ENCODE data around the gene ZNF469.

The ZNF469 gene

GRCh38 chr16:88349903-88350900 is 32.6 kb upstream of the ZNF469 start:
- Histone ChIP-seq H3K4me3 (ENCODE audit: low read depth in 1 of 2, low read length in 2 of 2) (no peak overlapping the region), H3K4me1 (ENCODE audit: insufficient read depth, low read length) (no peaks in the 10 kb centered on the region), H3K36me3 (ENCODE audit: insufficient read depth, low read length) (no peaks in the 10 kb centered on the region), H3K27me3 (ENCODE audit: control insufficient read depth in 1 of 2, insufficient read depth in 2 of 2, low read length in 2 of 2) (no peaks in the 10 kb centered on the region), H3K9me3 (ENCODE audit: low read length) (no peaks in the 10 kb centered on the region), H3K27ac (ENCODE audit: low read depth, low read length) (no peak overlapping the region), H3K9ac (ENCODE audit: low read length) (no peak overlapping the region)

- no peak overlapping the region for H3K4me3 ChIP-seq (ENCODE audit: low read depth in 1 of 2, low read length in 2 of 2)
- no peaks in the 10 kb centered on the region for H3K9me3 ChIP-seq (ENCODE audit: low read length)
- H3K27me3 ChIP-seq (ENCODE audit: control insufficient read depth in 1 of 2, insufficient read depth in 2 of 2, low read length in 2 of 2) = no peaks in the 10 kb centered on the region
- no peak overlapping the region for H3K9ac ChIP-seq (ENCODE audit: low read length)
- H3K36me3 ChIP-seq (ENCODE audit: insufficient read depth, low read length) = no peaks in the 10 kb centered on the region
- no peaks in the 10 kb centered on the region for H3K4me1 ChIP-seq (ENCODE audit: insufficient read depth, low read length)
- no peak overlapping the region for H3K27ac ChIP-seq (ENCODE audit: low read depth, low read length)
Measured at GRCh38 chr16:88350922-88351321, 31.8 kb upstream of the ZNF469 start.

GRCh38 chr16:88351491-88352101 is 31.2 kb upstream of the ZNF469 start:
- Histone ChIP-seq H3K4me3 (ENCODE audit: low read depth in 1 of 2, low read length in 2 of 2) (no peak overlapping the region), H3K27ac (ENCODE audit: low read depth, low read length) (no peak overlapping the region), H3K36me3 (ENCODE audit: insufficient read depth, low read length) (no peaks in the 10 kb centered on the region), H3K9ac (ENCODE audit: low read length) (no peak overlapping the region), H3K9me3 (ENCODE audit: low read length) (no peaks in the 10 kb centered on the region), H3K4me1 (ENCODE audit: insufficient read depth, low read length) (no peaks in the 10 kb centered on the region), H3K27me3 (ENCODE audit: control insufficient read depth in 1 of 2, insufficient read depth in 2 of 2, low read length in 2 of 2) (no peaks in the 10 kb centered on the region)

- Histone ChIP-seq H3K9ac (ENCODE audit: low read length) (no peak overlapping the region), H3K4me3 (ENCODE audit: low read depth in 1 of 2, low read length in 2 of 2) (no peak overlapping the region), H3K9me3 (ENCODE audit: low read length) (no peaks in the 10 kb centered on the region), H3K27ac (ENCODE audit: low read depth, low read length) (no peak overlapping the region), H3K27me3 (ENCODE audit: control insufficient read depth in 1 of 2, insufficient read depth in 2 of 2, low read length in 2 of 2) (no peaks in the 10 kb centered on the region), H3K4me1 (ENCODE audit: insufficient read depth, low read length) (no peaks in the 10 kb centered on the region), H3K36me3 (ENCODE audit: insufficient read depth, low read length) (no peaks in the 10 kb centered on the region)
Measured at GRCh38 chr16:88352261-88353200, 30.2 kb upstream of the ZNF469 start.

GRCh38 chr16:88353232-88353631 is 29.5 kb upstream of the ZNF469 start:
- H3K27me3 ChIP-seq (ENCODE audit: control insufficient read depth in 1 of 2, insufficient read depth in 2 of 2, low read length in 2 of 2) = no peaks in the 10 kb centered on the region
- no peaks in the 10 kb centered on the region for H3K36me3 ChIP-seq (ENCODE audit: insufficient read depth, low read length)
- H3K9me3 ChIP-seq (ENCODE audit: low read length) = no peaks in the 10 kb centered on the region
- no peak overlapping the region for H3K9ac ChIP-seq (ENCODE audit: low read length)
- H3K4me1 ChIP-seq (ENCODE audit: insufficient read depth, low read length) = no peaks in the 10 kb centered on the region
- H3K27ac ChIP-seq (ENCODE audit: low read depth, low read length) = no peak overlapping the region
- no peak overlapping the region for H3K4me3 ChIP-seq (ENCODE audit: low read depth in 1 of 2, low read length in 2 of 2)

- Histone ChIP-seq H3K27ac (ENCODE audit: low read depth, low read length) (no peak overlapping the region), H3K27me3 (ENCODE audit: control insufficient read depth in 1 of 2, insufficient read depth in 2 of 2, low read length in 2 of 2) (no peaks in the 10 kb centered on the region), H3K4me1 (ENCODE audit: insufficient read depth, low read length) (no peaks in the 10 kb centered on the region), H3K9ac (ENCODE audit: low read length) (no peak overlapping the region), H3K4me3 (ENCODE audit: low read depth in 1 of 2, low read length in 2 of 2) (no peak overlapping the region), H3K36me3 (ENCODE audit: insufficient read depth, low read length) (no peaks in the 10 kb centered on the region), H3K9me3 (ENCODE audit: low read length) (no peaks in the 10 kb centered on the region)
Measured at GRCh38 chr16:88353691-88354090, 29.1 kb upstream of the ZNF469 start.

- no peak overlapping the region for H3K9ac ChIP-seq (ENCODE audit: low read length)
- no peak overlapping the region for H3K4me3 ChIP-seq (ENCODE audit: low read depth in 1 of 2, low read length in 2 of 2)
- no peaks in the 10 kb centered on the region for H3K36me3 ChIP-seq (ENCODE audit: insufficient read depth, low read length)
- no peak overlapping the region for H3K27ac ChIP-seq (ENCODE audit: low read depth, low read length)
- no peaks in the 10 kb centered on the region for H3K27me3 ChIP-seq (ENCODE audit: control insufficient read depth in 1 of 2, insufficient read depth in 2 of 2, low read length in 2 of 2)
- no peaks in the 10 kb centered on the region for H3K9me3 ChIP-seq (ENCODE audit: low read length)
- no peaks in the 10 kb centered on the region for H3K4me1 ChIP-seq (ENCODE audit: insufficient read depth, low read length)
Measured at GRCh38 chr16:88354229-88355092, 28.3 kb upstream of the ZNF469 start.

GRCh38 chr16:88355093-88355388 is 27.7 kb upstream of the ZNF469 start:
- H3K9ac ChIP-seq (ENCODE audit: low read length) = no peak overlapping the region
- H3K4me3 ChIP-seq (ENCODE audit: low read depth in 1 of 2, low read length in 2 of 2) = no peak overlapping the region
- H3K27ac ChIP-seq (ENCODE audit: low read depth, low read length) = no peak overlapping the region
- no peaks in the 10 kb centered on the region for H3K27me3 ChIP-seq (ENCODE audit: control insufficient read depth in 1 of 2, insufficient read depth in 2 of 2, low read length in 2 of 2)
- H3K9me3 ChIP-seq (ENCODE audit: low read length) = no peaks in the 10 kb centered on the region
- H3K36me3 ChIP-seq (ENCODE audit: insufficient read depth, low read length) = no peaks in the 10 kb centered on the region
- no peaks in the 10 kb centered on the region for H3K4me1 ChIP-seq (ENCODE audit: insufficient read depth, low read length)

- no peaks in the 10 kb centered on the region for H3K4me1 ChIP-seq (ENCODE audit: insufficient read depth, low read length)
- H3K27ac ChIP-seq (ENCODE audit: low read depth, low read length) = no peak overlapping the region
- no peaks in the 10 kb centered on the region for H3K27me3 ChIP-seq (ENCODE audit: control insufficient read depth in 1 of 2, insufficient read depth in 2 of 2, low read length in 2 of 2)
- no peak overlapping the region for H3K4me3 ChIP-seq (ENCODE audit: low read depth in 1 of 2, low read length in 2 of 2)
- H3K9me3 ChIP-seq (ENCODE audit: low read length) = no peaks in the 10 kb centered on the region
- H3K9ac ChIP-seq (ENCODE audit: low read length) = no peak overlapping the region
- no peaks in the 10 kb centered on the region for H3K36me3 ChIP-seq (ENCODE audit: insufficient read depth, low read length)
Measured at GRCh38 chr16:88355389-88356123, 27.2 kb upstream of the ZNF469 start.

- H3K4me1 ChIP-seq (ENCODE audit: insufficient read depth, low read length) = no peaks in the 10 kb centered on the region
Measured at GRCh38 chr16:88356124-88356726, 26.5 kb upstream of the ZNF469 start.

More at GRCh38 chr16:88356124-88356726, 26.5 kb upstream of the ZNF469 start:
- Histone ChIP-seq H3K27ac (ENCODE audit: low read depth, low read length) (no peak overlapping the region), H3K36me3 (ENCODE audit: insufficient read depth, low read length) (no peaks in the 10 kb centered on the region), H3K9me3 (ENCODE audit: low read length) (no peaks in the 10 kb centered on the region), H3K4me3 (ENCODE audit: low read depth in 1 of 2, low read length in 2 of 2) (no peak overlapping the region), H3K9ac (ENCODE audit: low read length) (no peak overlapping the region), H3K27me3 (ENCODE audit: control insufficient read depth in 1 of 2, insufficient read depth in 2 of 2, low read length in 2 of 2) (no peaks in the 10 kb centered on the region)
